ENCODE results near the gene ARHGAP18.

The ARHGAP18 gene

DNA sequence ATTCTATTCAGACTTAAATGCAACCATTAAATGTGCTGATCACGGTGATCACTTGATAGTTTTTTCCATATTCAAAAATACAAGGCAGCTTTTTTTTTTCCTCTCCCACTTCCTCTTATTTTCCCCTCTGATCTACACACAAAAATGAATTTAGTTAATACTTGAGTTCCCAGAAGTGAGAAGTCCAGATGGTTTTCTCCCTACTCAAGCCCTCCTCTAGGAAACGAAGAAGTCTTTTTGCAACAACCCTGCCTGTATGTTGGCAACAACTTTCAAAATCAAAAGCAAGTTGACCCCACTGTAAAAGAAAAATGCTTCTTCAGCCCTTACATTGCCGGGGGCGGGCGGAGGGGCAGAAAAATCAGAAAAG, 24.3 kb downstream of the ARHGAP18 start:
- no peak for DNase-seq (ENCODE audit: low read depth)
- no peak overlapping the region for H3K4me3 ChIP-seq (replicated peaks; ENCODE audit: low read depth, low read length)
- TF ChIP-seq, protein P1, sequence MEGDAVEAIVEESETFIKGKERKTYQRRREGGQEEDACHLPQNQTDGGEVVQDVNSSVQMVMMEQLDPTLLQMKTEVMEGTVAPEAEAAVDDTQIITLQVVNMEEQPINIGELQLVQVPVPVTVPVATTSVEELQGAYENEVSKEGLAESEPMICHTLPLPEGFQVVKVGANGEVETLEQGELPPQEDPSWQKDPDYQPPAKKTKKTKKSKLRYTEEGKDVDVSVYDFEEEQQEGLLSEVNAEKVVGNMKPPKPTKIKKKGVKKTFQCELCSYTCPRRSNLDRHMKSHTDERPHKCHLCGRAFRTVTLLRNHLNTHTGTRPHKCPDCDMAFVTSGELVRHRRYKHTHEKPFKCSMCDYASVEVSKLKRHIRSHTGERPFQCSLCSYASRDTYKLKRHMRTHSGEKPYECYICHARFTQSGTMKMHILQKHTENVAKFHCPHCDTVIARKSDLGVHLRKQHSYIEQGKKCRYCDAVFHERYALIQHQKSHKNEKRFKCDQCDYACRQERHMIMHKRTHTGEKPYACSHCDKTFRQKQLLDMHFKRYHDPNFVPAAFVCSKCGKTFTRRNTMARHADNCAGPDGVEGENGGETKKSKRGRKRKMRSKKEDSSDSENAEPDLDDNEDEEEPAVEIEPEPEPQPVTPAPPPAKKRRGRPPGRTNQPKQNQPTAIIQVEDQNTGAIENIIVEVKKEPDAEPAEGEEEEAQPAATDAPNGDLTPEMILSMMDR (IDR thresholded peaks at IDR 0.05; ENCODE audit: low read length, missing control alignments): no peak

DNA sequence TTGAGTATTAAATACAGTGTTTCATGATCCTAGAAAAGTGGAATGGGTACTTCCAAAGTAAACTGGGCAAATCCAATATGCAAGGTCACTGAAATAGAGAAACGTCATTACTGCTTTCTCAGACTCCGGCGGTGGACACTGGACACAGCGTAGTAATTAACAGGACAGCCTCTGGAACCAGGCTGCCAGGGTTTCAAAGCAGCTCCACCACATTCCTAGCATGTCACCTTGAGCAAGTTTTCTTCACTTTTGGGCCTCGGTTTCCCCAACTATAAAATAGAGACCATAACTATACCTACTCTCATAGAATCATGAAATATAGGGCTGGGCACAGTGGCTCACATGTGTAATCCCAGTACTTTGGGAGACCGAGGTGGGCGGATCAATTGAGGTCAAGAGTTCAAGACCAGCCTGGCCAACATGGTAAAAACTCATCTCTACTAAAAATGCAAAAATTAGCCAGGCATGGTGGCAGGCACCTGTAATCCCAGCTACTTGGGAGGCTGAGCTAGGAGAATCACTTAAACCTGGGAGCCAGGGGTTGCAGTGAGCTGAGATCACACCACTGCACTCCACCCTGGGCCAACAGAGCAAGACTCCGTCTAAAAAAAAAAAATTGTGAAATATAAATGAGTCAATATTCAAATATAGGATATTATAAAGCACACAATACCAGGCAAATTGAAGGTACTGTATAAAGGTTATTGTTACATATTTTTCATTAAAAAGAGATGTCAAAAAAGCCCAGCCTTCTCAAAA, 24.9 kb downstream of the ARHGAP18 start:
- TF ChIP-seq, protein P1 (IDR thresholded peaks at IDR 0.05; ENCODE audit: low read length, missing control alignments): no peak
- no peak overlapping the region for H3K4me3 ChIP-seq (replicated peaks; ENCODE audit: low read depth, low read length)
- no peak for DNase-seq (ENCODE audit: low read depth)

DNA sequence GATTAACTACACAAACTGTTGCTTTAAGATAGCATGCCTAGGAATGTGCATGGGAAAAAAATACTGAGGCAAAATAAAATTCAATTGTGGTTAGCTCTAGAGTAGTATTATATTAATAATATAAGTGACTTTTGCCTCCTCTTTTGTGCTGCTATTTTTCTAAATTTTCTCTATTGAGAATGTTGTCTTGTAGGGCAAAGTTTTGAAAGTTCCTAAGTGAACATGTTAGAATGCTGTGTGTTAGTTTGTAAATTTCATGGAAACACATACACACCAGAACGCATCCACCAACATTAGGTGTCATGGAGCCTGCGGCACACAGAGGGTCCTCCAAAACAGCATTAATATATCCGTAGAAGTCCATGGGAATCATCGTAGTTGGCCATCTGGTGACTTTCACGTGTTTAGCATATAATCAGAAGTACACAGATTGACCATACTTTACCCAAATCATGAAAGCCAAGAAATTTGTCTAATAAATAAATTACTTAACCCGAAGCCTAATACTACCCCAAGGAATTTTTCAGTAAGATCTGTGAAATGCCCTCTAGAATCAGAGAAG, 25.6 kb downstream of the ARHGAP18 start:
- no peak overlapping the region for H3K4me3 ChIP-seq (replicated peaks; ENCODE audit: low read depth, low read length)

DNA sequence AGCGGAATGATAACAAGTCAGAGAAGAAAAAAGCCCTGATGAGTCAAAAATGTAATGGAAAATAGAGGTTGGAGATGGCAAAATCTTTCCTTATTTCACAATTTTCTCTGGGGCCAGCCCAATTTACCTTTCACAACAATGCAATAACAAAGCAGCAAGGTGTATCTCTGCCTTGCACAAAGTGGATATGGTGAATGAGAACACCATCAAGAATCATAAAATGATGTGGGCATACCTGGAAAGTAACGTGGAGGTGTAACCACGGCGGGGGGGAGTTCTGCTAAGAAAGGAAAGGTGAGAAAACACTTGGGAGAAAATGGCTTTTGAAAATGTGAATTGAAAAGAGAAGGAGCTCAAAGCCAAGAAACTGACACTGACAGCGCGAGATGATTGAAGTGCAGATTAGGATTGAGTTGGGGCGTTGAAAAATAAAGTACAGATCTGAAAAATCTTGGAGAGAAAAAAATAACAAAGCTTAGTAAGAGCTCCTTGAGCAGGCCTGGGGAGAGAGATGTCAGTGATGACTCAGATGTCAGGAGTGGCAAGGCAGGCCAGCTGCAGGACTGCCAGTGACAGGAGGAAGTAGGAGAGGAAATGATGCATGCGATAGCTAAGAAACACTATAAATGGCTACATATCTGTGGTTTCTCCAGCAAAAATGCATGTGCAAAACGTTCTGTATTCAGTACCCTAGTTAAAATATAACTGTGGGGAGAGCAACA, 26.2 kb downstream of the ARHGAP18 start:
- peak overlapping the region; percentile 8 for H3K4me3 ChIP-seq (replicated peaks; ENCODE audit: low read depth, low read length)
- TF ChIP-seq, protein P1 (IDR thresholded peaks at IDR 0.05; ENCODE audit: low read length, missing control alignments): no peak
- peak; percentile 99 for DNase-seq (ENCODE audit: low read depth)

More for the DNA sequence above, 25.6 kb downstream of the ARHGAP18 start:
- TF ChIP-seq, protein P1 (IDR thresholded peaks at IDR 0.05; ENCODE audit: low read length, missing control alignments): no peak
- DNase-seq (ENCODE audit: low read depth): no peak

DNA sequence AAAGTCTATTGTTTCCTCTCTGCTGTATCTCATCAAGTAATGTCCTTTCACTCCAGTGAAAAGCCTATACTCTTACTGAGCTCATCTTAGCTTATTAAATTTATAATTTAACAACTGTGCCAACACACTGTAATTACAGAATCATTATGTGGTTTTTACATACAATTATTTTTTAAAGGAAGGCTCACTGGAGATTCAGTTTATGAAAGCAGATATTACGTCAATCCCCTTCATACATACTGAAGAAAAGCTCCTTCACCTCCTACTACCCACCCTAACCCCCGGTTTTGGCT, 28.1 kb downstream of the ARHGAP18 start:
- TF ChIP-seq, protein P1 (IDR thresholded peaks at IDR 0.05; ENCODE audit: low read length, missing control alignments): no peak
- no peak for DNase-seq (ENCODE audit: low read depth)
- H3K4me3 ChIP-seq (replicated peaks; ENCODE audit: low read depth, low read length): no peak overlapping the region

DNA sequence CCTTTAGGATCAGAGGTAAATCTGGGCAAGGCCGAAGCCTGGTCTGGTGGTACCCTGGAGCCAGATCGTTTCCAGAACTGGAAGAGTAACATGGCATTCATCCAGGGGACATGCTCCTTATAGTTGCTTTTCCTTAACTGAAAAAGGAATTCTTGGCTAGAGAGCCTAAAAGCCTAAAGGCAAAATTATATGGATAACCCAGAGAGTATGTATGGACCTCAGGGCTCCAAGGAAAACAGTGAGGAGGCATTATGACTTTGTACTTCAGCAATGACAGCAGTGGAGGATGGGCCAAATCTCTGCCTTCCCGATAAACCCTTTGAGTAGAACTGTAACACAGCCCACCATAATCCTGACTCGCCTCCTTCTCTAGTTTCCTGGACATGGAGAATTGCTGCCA, 29.3 kb downstream of the ARHGAP18 start:
- TF ChIP-seq, protein P1 (IDR thresholded peaks at IDR 0.05; ENCODE audit: low read length, missing control alignments): no peak
- H3K4me3 ChIP-seq (replicated peaks; ENCODE audit: low read depth, low read length): no peak overlapping the region
- DNase-seq (ENCODE audit: low read depth): no peak

Measured in fibroblast of pulmonary artery (primary cell).